HG03045 (cell line): Measurements from ENCODE around the gene AADACL4.
"Not testable (repeated sequence)": the region's sequence is repeated elsewhere in the genome, so short reads cannot be mapped to it uniquely, and the experiment has no call there.

Source experiments
- ATAC-seq: cut with Tn5 transposase; IDR thresholded peaks from one replicate; pipeline ENCODE4 v1.9.1; 2021; ENCODE audit warnings: mild to moderate bottlenecking, moderate library complexity; ENCODE audit not compliant: unreplicated experiment

The AADACL4 gene

DNA sequence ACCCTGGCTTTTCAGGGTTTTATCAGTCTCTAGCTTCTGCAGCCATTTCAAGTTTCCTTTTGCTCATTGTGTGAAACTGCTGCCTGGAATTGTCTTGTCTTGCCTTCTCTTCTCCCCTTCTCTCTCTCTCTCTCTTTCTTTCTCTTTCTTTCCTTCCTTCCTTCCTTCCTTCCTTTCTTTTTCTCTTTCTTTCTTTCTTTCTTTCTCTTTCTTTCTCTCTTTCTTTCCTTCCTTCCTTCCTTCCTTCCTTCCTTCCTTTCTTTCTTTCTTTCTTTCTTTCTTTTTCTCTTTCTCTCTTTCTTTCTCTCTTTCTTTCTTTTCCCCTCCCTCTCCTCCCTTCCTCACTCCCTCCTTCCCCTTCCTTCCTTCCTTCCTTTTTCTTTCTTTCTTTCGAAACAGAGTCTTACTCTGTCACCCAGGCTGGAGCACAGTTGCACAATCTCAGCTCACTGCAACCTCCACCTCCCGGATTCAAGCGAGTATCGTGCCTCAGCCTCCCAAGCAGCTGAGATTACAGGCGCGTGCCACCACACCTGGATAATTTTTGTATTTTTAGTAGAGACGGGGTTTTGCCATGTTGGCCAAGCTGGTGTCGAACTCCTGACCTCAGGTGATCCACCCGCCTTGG lies 14.1 kb downstream of the AADACL4 start:
- ATAC-seq: not testable (repeated sequence)

GRCh38 chr1:12658531-12659453 lies 14.9 kb downstream of the AADACL4 start:
- ATAC-seq: no peak

DNA sequence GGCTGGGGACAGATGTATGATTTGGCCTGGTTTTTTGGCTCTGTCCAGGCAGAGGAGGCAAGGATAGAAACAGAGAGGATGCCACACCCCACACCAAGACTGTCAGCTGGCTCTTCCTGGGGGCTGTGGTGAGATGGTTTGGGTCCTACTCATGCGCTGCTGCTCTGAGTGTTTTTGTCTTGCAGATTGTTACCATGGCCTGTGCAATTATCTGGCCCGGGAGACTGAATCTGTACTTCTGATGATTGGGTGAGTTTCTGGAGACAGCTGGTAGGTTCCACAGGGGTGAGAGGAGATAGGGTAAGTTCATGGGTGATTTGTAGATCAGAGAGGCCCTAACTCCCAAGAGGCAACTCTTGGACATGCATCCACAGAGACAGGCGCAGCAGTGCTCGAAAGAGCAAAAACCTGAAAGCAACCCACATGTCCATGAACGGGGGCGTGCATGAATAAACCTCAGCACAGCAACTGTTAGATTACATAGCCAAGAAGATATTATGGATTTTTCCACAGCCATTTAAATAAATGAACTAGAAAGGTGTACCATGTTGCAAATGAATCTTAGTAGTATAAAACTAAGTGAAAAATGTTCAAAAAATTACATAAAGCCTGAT lies 17.8 kb downstream of the AADACL4 start:
- ATAC-seq: no peak

- ATAC-seq: no peak
Observed at GRCh38 chr1:12662556-12662955, 18.7 kb downstream of the AADACL4 start.

DNA sequence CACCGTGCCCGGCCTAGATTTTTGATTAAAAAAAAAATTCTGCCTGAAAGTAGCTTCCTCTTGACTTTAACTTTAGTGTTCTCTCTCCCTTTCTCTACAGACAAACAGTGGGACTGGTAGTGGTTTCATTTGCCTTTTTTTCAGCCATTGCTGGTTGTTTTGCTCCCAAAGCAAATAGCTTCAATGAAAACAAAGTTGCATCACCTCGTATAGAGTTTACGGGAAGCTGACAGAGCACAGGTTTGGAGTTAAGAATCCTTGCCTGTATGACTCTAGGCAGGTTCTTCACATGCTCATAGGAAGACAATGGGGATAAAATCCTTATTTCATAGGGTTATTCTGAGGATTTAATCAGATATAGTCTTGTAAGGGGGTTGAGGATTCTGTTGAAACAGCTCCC lies 21.6 kb downstream of the AADACL4 start:
- no peak for ATAC-seq

DNA sequence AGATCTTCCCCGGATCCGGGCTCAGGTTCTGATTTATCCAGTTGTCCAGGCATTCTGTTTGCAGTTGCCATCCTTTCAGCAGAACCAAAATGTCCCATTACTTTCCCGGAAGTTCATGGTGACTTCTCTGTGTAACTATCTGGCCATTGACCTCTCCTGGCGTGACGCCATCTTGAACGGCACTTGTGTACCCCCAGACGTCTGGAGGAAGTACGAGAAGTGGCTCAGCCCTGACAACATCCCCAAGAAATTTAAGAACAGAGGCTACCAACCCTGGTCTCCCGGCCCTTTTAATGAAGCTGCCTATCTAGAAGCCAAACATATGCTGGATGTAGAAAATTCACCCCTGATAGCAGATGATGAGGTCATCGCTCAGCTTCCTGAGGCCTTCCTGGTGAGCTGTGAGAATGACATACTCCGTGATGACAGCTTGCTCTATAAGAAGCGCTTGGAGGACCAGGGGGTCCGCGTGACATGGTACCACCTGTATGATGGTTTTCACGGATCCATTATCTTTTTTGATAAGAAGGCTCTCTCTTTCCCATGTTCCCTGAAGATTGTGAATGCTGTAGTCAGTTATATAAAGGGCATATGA lies 22.4 kb downstream of the AADACL4 start:
- ATAC-seq: no peak

DNA sequence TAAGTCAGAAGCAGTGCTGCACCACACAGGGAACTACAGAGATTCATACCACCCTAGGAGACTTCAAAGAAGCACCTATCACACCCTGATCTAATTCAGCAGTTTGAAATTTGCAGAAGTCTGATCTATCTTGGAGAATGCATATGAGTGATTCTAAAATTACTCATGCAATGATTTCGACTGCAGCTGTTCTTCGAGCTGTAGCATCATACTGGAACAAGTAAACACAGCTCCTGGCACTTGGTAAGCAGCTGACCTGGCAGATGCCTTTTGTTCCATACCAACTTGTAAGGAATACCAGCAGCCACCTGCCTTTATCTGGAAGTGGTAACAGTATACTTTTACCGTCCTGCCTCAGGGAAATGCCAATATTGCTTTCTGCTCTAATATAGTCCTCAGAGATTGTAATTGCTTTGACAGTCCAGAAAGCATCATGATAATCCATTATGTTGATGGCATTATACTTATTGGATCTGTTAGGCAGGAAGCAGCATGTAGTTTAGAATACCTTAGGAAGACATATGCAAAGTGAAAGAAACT lies 25.7 kb downstream of the AADACL4 start:
- ATAC-seq: no peak

- ATAC-seq: no peak
Observed at GRCh38 chr1:12674358-12674757, 30.5 kb downstream of the AADACL4 start.

- ATAC-seq: not testable (repeated sequence)
Observed at GRCh38 chr1:12676122-12676521, 32.2 kb downstream of the AADACL4 start.

GRCh38 chr1:12677565-12677964 lies 33.7 kb downstream of the AADACL4 start:
- ATAC-seq: no peak

- no peak for ATAC-seq
Observed at GRCh38 chr1:12678350-12678749, 34.5 kb downstream of the AADACL4 start.

- ATAC-seq: no peak
Observed at GRCh38 chr1:12678820-12679219, 34.9 kb downstream of the AADACL4 start.

DNA sequence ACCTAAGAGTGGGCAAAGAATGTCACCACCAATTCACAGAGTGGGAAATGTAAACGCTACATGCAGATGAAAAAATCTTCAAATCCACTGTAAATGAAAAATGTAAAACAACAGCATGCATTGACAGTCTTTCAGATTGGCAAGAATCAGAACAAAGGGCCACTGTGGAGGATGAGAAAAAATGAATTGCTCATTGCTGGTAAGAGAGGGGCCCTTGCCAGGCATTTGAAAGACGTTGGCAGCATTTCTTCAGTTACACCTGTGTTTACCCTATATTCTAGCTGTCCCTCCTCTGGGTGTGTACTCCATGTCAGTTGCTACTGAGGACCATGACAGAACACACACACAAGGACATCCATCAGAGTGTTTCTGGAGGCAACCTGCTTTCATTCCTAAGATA lies 46.3 kb downstream of the AADACL4 start:
- no peak for ATAC-seq

DNA sequence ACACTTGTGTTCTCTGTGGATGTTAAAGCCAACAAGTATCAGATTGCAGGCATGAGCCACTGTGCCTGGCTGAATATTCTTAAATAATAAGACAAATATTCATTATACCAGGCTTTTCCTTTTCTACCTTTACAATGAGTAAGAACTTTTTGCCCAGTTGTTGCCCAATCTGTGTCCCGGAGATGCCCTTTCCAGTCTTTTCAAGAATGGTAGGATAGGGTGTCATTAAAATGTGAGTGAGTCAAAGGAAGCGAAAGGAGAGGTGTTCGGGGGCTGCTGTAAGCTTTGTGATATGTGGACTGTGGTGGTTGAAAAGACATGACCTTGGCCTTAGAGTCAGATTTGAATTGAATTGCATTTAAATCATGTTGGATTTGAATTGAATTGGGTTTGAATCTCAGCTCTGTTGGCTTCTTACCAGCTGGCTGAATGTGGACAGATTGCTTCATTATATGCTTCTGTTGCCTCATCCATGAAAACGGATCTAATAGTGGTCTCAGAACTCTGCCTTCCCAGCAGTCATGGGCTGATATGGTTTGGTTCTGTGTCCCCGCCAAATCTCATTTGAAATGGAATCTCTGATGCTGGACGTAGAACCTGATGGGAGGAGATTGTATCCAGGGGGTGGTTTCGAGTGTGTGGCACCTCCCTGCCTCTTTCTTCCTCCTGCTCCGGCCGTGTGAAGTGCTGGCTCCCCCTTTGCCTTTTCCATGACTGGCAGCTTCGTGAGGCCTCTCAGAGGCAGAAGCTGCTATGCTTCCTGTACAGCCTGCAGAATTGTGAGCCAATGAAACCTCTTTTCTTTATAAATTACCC lies 49.3 kb downstream of the AADACL4 start:
- ATAC-seq: no peak

DNA sequence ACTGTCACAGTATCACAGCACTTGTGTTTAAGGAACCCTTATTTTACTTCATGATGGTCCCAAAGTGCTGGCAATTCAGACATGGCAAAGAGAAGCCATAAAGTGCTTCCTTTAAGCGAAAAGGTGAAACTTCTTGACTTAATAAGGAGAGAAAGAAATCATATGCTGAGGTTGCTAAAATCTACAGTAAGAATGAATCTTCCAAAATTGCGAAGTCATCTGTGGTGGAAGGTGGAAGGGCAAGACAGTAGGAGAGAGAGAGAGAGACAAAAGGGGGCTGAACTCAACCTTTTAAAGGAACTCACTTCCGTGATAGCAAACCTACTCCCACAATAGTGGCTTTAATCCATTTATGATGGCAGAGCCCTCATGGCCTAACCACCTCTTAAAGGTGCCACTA lies 52.8 kb downstream of the AADACL4 start:
- ATAC-seq: no peak

DNA sequence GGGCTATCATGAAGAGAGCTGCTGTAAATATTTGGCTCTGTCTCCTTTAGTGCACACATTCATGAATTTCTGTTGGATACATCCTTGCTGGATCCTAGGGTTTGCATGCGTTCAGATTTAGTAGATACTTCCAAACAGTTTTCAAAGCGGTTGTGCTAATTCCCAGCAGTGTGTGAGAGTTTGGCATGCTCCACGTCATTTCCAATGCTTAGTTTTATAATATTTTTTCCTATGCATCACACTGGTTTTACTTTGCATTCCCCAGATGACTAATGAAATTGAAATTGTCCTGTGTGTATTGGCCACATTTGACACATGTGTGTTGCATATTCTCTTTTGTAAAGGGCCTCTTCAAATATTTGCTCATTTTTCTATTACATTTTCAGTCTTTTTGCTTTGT lies 53.5 kb downstream of the AADACL4 start:
- no peak for ATAC-seq

DNA sequence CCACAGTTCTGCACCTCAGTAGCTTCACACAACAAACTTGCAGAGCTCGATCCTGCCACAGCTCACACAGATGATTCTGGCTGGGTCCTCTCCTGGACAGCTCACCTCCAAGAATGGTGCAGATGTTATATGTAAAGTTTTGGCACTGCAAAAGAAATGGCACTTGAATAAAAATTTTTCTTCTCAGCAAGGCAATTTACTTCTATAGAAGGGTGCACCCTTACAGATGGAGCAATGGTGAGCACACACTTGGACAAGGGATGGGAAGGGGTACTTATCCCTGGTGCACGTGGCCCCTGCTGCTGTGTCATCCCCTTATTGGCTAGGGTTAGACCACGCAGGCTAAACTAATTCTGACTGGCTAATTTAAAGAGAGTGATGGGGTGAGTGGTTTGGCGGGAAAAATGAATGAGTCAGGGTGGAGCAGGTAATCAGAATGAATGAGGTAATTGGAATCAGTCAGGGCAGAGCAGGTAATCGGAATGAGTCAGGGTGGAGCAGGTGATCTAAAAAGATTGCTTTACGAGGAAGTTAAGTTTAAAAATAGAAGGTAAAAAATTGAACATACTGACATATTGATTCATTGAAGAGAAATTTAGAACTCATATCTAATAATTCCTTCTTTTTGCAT lies 60.1 kb downstream of the AADACL4 start:
- ATAC-seq: no peak

DNA sequence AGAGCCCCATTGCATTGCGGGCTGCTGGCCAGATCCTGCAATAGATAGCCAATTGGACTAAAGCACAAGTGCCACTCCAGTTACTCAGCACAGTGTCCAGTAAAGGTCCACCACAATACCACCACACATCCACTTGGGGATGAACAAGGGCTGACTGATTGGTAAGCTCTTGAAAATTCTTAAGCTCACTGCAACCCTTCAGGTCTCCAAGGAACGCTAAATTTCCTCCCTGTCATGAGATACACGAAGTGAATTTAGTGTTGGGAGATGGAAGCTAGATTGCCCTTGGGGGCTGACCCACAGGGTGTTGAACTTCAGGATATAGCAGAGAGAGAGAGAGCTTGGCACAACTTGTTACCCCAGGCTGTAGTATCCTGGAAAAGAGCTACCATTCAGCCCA lies 62.2 kb downstream of the AADACL4 start:
- no peak for ATAC-seq

DNA sequence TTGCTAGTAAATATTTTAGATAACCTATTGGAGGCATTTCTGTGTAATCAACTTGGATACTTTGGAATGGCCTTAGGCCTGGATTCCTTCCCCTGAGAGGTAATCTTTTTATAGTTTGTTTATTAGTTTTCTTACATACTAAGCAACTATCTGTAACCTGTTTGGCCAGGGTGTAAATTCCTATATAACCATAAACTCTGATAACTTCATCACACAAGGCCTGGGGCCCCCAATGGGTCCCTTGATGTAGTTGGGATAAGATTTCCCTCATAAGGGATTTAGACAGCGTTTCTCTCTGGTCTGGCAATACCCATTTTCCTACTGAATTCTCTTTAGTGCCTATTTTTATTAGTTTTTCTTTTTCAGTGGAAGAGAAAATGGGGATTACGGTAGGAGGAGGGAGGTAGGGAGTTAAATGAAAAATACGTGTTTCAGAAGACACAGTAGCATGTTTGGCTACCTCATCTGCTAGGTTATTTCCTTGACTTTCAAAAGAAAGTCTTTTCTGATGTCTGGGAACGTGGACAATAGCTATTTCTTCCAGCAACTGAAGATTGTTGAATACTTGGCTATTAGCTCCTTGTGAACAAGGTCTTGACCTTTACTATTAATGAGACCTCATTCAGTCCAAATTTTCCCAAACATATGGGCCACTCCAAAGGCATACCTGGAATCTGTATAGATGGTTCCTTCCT lies 64.7 kb downstream of the AADACL4 start:
- ATAC-seq: no peak
